Ishikawa (cell line): Measurements from ENCODE around the gene TAF3.

Experiments
- CEBPB ChIP-seq: IDR thresholded peaks from 2 replicates; pipeline ENCODE4 v1.6.1; 2012
- CREB1 ChIP-seq: IDR thresholded peaks from 2 replicates; pipeline ENCODE4 v1.6.1; 2012; ENCODE audit warnings: low read depth
- EGR1 ChIP-seq: IDR thresholded peaks from 2 replicates; pipeline ENCODE4 v1.6.1; 2012
- EP300 ChIP-seq: IDR thresholded peaks from 2 replicates; pipeline ENCODE4 v1.6.1; 2012; ENCODE audit warnings: borderline replicate concordance
- FOXM1 ChIP-seq: IDR thresholded peaks from 2 replicates; pipeline ENCODE4 v1.6.1; 2012; ENCODE audit warnings: low read depth, borderline replicate concordance
- MAX ChIP-seq: IDR thresholded peaks from 2 replicates; pipeline ENCODE4 v1.6.1; 2012
- NFIC ChIP-seq: IDR thresholded peaks from 2 replicates; pipeline ENCODE4 v1.6.1; 2012
- RAD21 ChIP-seq: IDR thresholded peaks from 2 replicates; pipeline ENCODE4 v1.6.1; 2012; ENCODE audit warnings: low read depth
- TAF1 ChIP-seq: IDR thresholded peaks from 2 replicates; pipeline ENCODE4 v1.6.1; 2012; ENCODE audit warnings: low read depth, mild to moderate bottlenecking
- TCF12 ChIP-seq: IDR thresholded peaks from 2 replicates; pipeline ENCODE4 v1.6.1; 2012; ENCODE audit warnings: low read depth
- TEAD4 ChIP-seq: IDR thresholded peaks from 2 replicates; pipeline ENCODE4 v1.6.1; 2012
- YY1 ChIP-seq: IDR thresholded peaks from 2 replicates; pipeline ENCODE4 v1.6.1; 2012; ENCODE audit warnings: low read depth
- ZBTB7A ChIP-seq: IDR thresholded peaks from 2 replicates; pipeline ENCODE4 v1.6.1; 2012; ENCODE audit warnings: low read depth
- TF ChIP-seq, protein P1 (sequence below): IDR thresholded peaks from 2 replicates; pipeline ENCODE4 v1.6.1; 2012
- TF ChIP-seq, protein P2 (sequence below): IDR thresholded peaks from 2 replicates; pipeline ENCODE4 v1.6.1; 2012; ENCODE audit warnings: low read depth, mild to moderate bottlenecking

Gene TAF3

DNA sequence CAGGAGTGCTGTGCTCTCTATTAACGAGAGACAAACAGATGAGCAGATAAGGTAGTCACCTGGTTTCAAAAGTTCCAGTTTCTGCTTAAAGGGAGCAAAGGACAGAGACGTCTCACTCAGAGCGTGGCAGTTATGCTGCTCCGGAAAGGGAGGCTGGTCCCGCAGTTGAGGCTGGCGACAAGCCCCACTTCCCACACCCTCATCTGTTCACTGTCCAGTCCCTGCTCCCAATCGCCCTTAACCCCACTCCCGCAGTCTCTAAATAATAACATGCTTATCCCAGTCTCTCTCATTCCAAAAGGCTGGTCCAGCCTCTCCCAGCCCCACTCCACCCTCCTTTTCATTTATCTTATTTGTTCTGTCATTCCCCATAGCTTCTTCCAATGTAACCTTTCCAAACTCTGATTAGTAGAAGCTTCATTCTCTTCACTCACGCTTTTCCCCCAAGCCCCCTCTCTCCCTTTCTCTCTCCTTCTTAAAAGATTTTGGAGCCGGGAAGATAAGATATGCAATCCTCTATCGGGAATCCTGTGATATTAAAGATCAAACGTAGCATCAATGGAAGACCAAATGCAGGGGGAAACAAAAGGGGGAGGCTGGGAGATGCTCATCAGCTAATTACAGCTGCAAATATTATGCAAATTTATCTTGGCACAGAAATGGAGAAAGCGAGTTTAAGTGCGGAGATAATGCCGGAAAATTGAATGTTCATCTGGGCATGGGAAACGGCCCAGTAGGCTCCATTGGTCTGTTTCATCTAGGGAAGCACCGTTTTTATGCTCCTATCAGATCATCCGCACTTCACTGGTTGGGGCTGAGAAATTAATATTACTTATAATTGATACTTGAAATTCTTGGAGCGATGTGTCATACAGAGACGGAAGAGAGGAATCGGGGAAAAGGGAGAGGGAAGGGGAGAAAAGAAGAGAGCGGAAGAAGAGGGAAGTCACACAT is 219.9 kb downstream of the TAF3 start:
- TF ChIP-seq, protein P1, sequence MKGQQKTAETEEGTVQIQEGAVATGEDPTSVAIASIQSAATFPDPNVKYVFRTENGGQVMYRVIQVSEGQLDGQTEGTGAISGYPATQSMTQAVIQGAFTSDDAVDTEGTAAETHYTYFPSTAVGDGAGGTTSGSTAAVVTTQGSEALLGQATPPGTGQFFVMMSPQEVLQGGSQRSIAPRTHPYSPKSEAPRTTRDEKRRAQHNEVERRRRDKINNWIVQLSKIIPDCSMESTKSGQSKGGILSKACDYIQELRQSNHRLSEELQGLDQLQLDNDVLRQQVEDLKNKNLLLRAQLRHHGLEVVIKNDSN, result no peak
- no peak for TF ChIP-seq CEBPB
- TF ChIP-seq TCF12, result no peak
- no peak for TF ChIP-seq MAX
- TF ChIP-seq EP300, result no peak
- no peak for TF ChIP-seq ZBTB7A
- no peak for TF ChIP-seq YY1
- no peak for TF ChIP-seq EGR1
- no peak for TF ChIP-seq TAF1
- TF ChIP-seq CREB1, result no peak
- TF ChIP-seq, protein P2, sequence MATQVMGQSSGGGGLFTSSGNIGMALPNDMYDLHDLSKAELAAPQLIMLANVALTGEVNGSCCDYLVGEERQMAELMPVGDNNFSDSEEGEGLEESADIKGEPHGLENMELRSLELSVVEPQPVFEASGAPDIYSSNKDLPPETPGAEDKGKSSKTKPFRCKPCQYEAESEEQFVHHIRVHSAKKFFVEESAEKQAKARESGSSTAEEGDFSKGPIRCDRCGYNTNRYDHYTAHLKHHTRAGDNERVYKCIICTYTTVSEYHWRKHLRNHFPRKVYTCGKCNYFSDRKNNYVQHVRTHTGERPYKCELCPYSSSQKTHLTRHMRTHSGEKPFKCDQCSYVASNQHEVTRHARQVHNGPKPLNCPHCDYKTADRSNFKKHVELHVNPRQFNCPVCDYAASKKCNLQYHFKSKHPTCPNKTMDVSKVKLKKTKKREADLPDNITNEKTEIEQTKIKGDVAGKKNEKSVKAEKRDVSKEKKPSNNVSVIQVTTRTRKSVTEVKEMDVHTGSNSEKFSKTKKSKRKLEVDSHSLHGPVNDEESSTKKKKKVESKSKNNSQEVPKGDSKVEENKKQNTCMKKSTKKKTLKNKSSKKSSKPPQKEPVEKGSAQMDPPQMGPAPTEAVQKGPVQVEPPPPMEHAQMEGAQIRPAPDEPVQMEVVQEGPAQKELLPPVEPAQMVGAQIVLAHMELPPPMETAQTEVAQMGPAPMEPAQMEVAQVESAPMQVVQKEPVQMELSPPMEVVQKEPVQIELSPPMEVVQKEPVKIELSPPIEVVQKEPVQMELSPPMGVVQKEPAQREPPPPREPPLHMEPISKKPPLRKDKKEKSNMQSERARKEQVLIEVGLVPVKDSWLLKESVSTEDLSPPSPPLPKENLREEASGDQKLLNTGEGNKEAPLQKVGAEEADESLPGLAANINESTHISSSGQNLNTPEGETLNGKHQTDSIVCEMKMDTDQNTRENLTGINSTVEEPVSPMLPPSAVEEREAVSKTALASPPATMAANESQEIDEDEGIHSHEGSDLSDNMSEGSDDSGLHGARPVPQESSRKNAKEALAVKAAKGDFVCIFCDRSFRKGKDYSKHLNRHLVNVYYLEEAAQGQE, result no peak
- TF ChIP-seq FOXM1, result no peak
- TF ChIP-seq TEAD4, result no peak
- TF ChIP-seq NFIC, result no peak
- no peak for TF ChIP-seq RAD21

GRCh38 chr10:8039321-8039881 is 221.1 kb downstream of the TAF3 start:
- no peak for TF ChIP-seq CEBPB
- no peak for TF ChIP-seq TAF1
- TF ChIP-seq EGR1, result no peak
- TF ChIP-seq, protein P1, result no peak
- TF ChIP-seq FOXM1, result no peak
- no peak for TF ChIP-seq EP300
- no peak for TF ChIP-seq RAD21
- TF ChIP-seq ZBTB7A, result no peak
- TF ChIP-seq, protein P2, result no peak
- no peak for TF ChIP-seq CREB1
- TF ChIP-seq NFIC, result no peak
- no peak for TF ChIP-seq TCF12
- TF ChIP-seq YY1, result no peak
- no peak for TF ChIP-seq TEAD4

- no peak for TF ChIP-seq TCF12
- no peak for TF ChIP-seq NFIC
- TF ChIP-seq TAF1, result no peak
- TF ChIP-seq, protein P1, result no peak
- no peak for TF ChIP-seq EP300
- TF ChIP-seq MAX, result no peak
- TF ChIP-seq, protein P2, result no peak
These were observed 222.3 kb downstream of the TAF3 start for GRCh38 chr10:8040651-8041050.
